ENCODE data around the gene CENPP.

Gene CENPP

GRCh38 chr9:92313624-92314012, 12.1 kb upstream of the CENPP start:
- DNase-seq (ENCODE audit: low read depth in 2 of 2), result no peak

- no peak for DNase-seq (ENCODE audit: low read depth in 2 of 2)
Measured at GRCh38 chr9:92315456-92315855, 10.3 kb upstream of the CENPP start.

- DNase-seq (ENCODE audit: low read depth in 2 of 2), result no peak
Measured at GRCh38 chr9:92324431-92324830, 1.3 kb upstream of the CENPP start.

- no peak for DNase-seq (ENCODE audit: low read depth in 2 of 2)
Measured at GRCh38 chr9:92324889-92325268, 874 bp upstream of the CENPP start.

- DNase-seq (ENCODE audit: low read depth in 2 of 2), result no peak
Measured at GRCh38 chr9:92325991-92326500, 293 bp downstream of the CENPP start.

GRCh38 chr9:92327283-92327850, 1.6 kb downstream of the CENPP start:
- no peak for DNase-seq (ENCODE audit: low read depth in 2 of 2)

- no peak for DNase-seq (ENCODE audit: low read depth in 2 of 2)
Measured at GRCh38 chr9:92328225-92328624, 2.5 kb downstream of the CENPP start.

GRCh38 chr9:92332577-92333281, 7.0 kb downstream of the CENPP start:
- DNase-seq (ENCODE audit: low read depth in 2 of 2), result no peak

- DNase-seq (ENCODE audit: low read depth in 2 of 2), result no peak
Measured at GRCh38 chr9:92333282-92333634, 7.5 kb downstream of the CENPP start.

- DNase-seq (ENCODE audit: low read depth in 2 of 2), result no peak
Measured at GRCh38 chr9:92341578-92341977, 15.8 kb downstream of the CENPP start.

GRCh38 chr9:92342825-92343488, 17.2 kb downstream of the CENPP start:
- no peak for DNase-seq (ENCODE audit: low read depth in 2 of 2)

GRCh38 chr9:92345582-92345981, 19.8 kb downstream of the CENPP start:
- no peak for DNase-seq (ENCODE audit: low read depth in 2 of 2)

- no peak for DNase-seq (ENCODE audit: low read depth in 2 of 2)
Measured at GRCh38 chr9:92349771-92350739, 24.3 kb downstream of the CENPP start.

GRCh38 chr9:92350740-92351133, 25.0 kb downstream of the CENPP start:
- DNase-seq (ENCODE audit: low read depth in 2 of 2), result no peak

GRCh38 chr9:92353051-92353450, 27.3 kb downstream of the CENPP start:
- no peak for DNase-seq (ENCODE audit: low read depth in 2 of 2)

- no peak for DNase-seq (ENCODE audit: low read depth in 2 of 2)
Measured at GRCh38 chr9:92359394-92359995, 33.7 kb downstream of the CENPP start.

- DNase-seq (ENCODE audit: low read depth in 2 of 2), result no peak
Measured at GRCh38 chr9:92360083-92360482, 34.3 kb downstream of the CENPP start.

GRCh38 chr9:92369075-92369474, 43.3 kb downstream of the CENPP start:
- no peak for DNase-seq (ENCODE audit: low read depth in 2 of 2)

- no peak for DNase-seq (ENCODE audit: low read depth in 2 of 2)
Measured at GRCh38 chr9:92373167-92373566, 47.4 kb downstream of the CENPP start.

- DNase-seq (ENCODE audit: low read depth in 2 of 2), result no peak
Measured at GRCh38 chr9:92377876-92378275, 52.1 kb downstream of the CENPP start.

- no peak for DNase-seq (ENCODE audit: low read depth in 2 of 2)
Measured at GRCh38 chr9:92378865-92379560, 53.3 kb downstream of the CENPP start.

Measured in stimulated activated CD4-positive, alpha-beta T cell treated with anti-CD3 and anti-CD28 coated beads, Interleukin-15, amount 100 ng/mL, for 48 hours (primary cell).